ENCODE measurements around the gene RAB3D. TPM values are rescaled to one million over a fixed set of nuclear protein-coding genes. Genes with fewer than 3 reads are reported as not detected.

The RAB3D gene
- total and polyA plus RNA-seq, 10 of the 15 experiments (the other 5 are each of a cell fraction or from before 2014, with no cell fraction given): 1.1 to 15.7 (median 6.2) TPM

GRCh38 chr19:11373166-11373884 is 33.9 kb upstream of the RAB3D start (continued):
- TF ChIP-seq IRF5 (IDR thresholded peaks at IDR 0.05; ENCODE audit: borderline replicate concordance) (no peak), CREM (IDR thresholded peaks at IDR 0.05; ENCODE audit: low read depth) (no peak), MYB (IDR thresholded peaks at IDR 0.05; ENCODE audit: borderline replicate concordance, low read depth, low read length) (no peak), RELA (IDR thresholded peaks at IDR 0.05; ENCODE audit: borderline replicate concordance, partially characterized antibody) (no peak), CTCF (IDR thresholded peaks at IDR 0.05 in 2 of 3, conservative IDR thresholded peaks at IDR 0.05 in 1 of 3; ENCODE audit: control insufficient read depth in 2 of 3, extremely low read depth in 1 of 3, insufficient read depth in 1 of 3, low read depth in 3 of 3, low read length in 3 of 3) (no peak), CHD1 (IDR thresholded peaks at IDR 0.05; ENCODE audit: low read depth, low read length) (no peak), CREB1 (IDR thresholded peaks at IDR 0.05; ENCODE audit: low read depth) (no peak), BMI1 (IDR thresholded peaks at IDR 0.05; ENCODE audit: borderline replicate concordance) (peak; percentile 89), ZBTB40 (IDR thresholded peaks at IDR 0.05; ENCODE audit: borderline replicate concordance) (peak; percentile 44; the same call in 1 of the 2 replicates), MTA3 (IDR thresholded peaks at IDR 0.05; ENCODE audit: borderline replicate concordance, low read length) (no peak), MEF2B (IDR thresholded peaks at IDR 0.05; ENCODE audit: partially characterized antibody, poor library complexity, severe bottlenecking) (peak; percentile 21), EGR1 (IDR thresholded peaks at IDR 0.05; ENCODE audit: borderline replicate concordance in 1 of 2, low read depth in 2 of 2, low read length in 2 of 2) (peak in 1 of 2 experiments; percentile 5; a peak in 1 of 3 replicates)

All from GM12878 (cell line).